ENCODE results near the gene TRIO.

DNA sequence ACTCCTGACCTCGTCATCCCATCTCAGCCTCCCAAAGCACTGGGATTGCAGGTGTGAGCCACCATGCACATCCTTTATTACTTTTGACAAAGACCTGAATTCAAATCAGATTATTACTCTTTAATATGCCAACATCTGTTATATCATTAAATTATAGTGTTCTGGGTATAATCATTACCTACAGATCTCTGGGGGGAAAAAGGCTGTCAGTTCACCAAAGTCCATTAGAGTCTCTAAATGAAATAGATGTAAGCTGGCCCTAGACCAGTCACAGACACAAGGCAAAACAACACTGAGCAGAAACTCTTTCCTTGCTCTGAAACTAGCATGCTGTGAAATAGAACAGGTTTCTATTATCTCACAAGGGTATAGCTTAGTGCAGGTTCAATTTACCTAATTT lies 21.6 kb upstream of the TRIO start:
- TF ChIP-seq, protein P1, sequence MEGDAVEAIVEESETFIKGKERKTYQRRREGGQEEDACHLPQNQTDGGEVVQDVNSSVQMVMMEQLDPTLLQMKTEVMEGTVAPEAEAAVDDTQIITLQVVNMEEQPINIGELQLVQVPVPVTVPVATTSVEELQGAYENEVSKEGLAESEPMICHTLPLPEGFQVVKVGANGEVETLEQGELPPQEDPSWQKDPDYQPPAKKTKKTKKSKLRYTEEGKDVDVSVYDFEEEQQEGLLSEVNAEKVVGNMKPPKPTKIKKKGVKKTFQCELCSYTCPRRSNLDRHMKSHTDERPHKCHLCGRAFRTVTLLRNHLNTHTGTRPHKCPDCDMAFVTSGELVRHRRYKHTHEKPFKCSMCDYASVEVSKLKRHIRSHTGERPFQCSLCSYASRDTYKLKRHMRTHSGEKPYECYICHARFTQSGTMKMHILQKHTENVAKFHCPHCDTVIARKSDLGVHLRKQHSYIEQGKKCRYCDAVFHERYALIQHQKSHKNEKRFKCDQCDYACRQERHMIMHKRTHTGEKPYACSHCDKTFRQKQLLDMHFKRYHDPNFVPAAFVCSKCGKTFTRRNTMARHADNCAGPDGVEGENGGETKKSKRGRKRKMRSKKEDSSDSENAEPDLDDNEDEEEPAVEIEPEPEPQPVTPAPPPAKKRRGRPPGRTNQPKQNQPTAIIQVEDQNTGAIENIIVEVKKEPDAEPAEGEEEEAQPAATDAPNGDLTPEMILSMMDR (IDR thresholded peaks at IDR 0.05): no peak
- TF ChIP-seq POLR2A (IDR thresholded peaks at IDR 0.05): no peak
